HG03520 (cell line): Measurements from ENCODE around the gene FRMD5.

Experiments
- ATAC-seq: cut with Tn5 transposase; IDR thresholded peaks from one replicate; pipeline ENCODE4 v1.9.1; 2021; ENCODE audit warnings: mild to moderate bottlenecking, moderate library complexity; ENCODE audit not compliant: unreplicated experiment

The FRMD5 gene

DNA sequence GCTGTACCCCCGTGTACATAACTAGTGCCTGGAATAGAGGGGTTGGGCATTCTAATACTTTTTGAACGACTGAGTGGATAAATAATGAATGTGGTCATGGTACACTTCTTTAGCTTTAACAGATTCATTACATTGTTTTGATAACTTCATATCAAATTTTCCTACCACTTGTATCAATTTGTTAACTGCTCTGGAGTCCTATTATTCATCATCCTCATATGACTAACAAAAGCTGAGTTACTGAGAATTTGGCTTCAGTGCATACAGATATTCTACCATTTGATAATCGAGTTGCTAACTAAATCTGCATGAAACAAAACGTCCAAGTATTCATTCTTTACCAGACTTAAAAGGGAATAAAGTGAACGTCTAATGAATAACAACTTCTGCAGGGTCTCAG, 31.7 kb downstream of the FRMD5 start:
- no peak for ATAC-seq

- ATAC-seq = no peak
Observed at GRCh38 chr15:44160796-44161195, 34.3 kb downstream of the FRMD5 start.

DNA sequence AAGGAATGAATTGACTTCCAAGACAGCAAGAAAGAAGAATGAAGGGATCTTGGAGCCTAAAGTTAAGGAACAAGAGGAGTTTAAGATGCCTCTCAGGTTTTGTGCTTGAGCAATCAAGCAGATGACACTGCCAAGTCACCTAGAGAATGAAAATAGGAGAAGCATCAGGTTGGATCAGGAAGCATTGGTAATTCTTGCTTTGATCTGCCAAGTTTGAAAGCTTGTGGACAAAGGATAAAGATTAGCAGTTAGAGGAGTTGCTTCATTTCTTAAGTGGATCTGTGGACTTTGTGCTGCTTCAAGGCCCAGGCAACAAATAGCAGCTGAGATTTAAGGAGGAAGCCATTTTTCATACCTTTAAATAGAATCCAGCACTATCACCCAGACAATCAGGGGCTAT, 35.6 kb downstream of the FRMD5 start:
- ATAC-seq = no peak

DNA sequence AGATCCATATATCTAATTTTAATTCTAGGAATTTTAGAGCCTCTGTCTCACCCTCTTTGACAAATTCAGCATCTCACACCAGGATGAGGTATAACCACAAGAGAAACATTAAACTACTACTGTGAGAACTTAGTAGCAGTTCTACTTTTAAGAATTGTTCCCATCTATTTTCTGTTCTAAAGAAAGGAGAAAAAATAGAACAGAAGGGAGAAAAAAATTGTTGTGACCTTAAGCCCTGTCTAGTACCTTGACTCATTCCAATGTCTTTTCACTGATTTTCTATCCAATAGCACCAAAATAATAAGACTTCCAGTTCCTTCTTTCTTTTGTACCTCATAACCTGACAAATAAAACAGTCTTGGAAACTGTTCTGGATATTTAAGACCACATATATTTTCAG, 37.0 kb downstream of the FRMD5 start:
- ATAC-seq = no peak

DNA sequence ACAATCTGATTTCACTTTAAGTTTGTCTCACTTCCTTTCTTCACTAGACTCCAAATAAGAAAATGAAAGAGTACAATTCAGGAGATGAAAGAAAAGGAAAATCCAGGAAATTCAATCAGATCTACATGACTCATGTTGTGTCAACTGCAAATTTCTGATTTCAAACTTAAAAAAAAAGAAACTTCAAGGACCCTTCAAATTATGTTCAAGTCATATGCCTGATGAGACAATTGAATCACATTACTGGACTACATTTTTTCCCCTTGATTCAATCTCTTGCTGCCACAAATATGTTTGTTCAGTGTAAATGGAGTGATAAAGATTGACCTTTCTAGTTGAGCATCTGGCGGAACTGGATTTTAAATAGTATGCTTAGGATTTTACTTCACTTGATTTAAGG, 37.4 kb downstream of the FRMD5 start:
- no peak for ATAC-seq

DNA sequence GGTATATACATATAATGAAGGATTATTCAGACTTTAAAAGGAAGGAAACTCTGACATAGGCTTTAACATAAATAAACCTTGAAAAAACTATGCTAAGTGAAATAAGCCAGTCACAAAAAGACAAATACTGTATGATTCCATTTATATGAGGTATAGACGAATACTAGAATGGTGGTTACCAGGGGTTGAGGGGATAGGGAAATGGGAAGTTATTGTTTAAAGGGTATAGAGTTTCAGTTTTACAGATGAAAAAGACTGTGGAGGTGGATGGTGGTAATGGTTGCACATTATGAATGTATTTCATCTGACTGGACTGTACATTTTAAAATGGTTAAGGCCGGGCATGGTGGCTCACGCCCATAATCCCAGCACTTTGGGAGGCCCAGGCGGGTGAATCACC, 41.7 kb downstream of the FRMD5 start:
- ATAC-seq = no peak

DNA sequence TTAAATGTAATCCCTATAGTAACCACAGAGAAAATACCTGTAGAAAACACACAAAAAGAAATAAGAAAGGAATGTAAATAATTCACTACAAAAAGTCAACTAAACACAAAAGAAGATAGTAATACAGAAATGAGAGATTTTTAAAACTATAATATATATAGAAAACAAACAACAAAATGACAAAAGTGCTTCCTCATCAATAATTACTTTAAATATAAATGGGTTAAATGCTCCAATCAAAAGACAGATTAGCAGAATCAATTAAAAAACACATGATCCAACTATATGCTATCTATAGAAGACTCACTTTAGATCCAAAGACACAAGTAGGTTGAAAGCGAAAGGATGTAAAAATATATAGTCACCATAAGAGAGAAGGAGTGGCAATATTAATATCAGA, 45.8 kb downstream of the FRMD5 start:
- ATAC-seq = no peak

GRCh38 chr15:44148580-44148979, 46.5 kb downstream of the FRMD5 start:
- no peak for ATAC-seq

DNA sequence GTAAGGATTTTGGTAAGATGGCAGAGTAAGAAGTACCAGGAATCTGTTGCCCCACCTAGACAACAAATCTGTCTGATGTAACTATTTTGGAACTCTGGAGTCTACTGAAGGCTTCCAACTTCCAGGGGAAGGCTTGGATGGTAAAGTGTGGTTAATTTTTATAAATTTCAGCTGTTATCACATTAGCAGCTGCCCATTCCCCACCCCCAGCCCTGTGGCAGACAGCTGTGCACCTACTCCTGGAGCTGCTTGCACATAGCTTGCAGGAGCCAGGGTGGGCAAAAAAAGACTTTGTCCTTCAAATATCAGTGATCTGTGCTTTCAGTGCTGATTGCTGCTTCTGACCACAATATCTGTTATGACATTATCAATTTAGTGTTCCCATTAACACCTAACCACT, 47.4 kb downstream of the FRMD5 start:
- ATAC-seq = no peak

DNA sequence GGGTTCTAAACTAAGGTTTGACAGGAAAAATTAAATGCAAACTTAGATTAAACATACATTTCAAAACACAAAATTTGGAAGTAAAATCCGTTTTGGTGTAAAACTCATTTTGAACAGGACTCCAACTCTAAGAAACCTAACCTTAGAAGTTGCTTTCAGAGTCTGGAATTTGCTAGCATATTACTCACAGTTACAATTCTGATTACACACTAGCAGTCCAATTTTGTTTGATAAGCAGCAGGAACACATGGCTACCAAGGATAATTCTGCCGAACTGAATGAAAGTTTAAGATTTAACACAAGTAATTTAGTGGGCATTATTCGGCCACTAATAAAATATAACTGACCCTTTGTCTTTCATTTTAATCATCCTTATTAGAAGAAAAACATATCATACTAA, 49.6 kb downstream of the FRMD5 start:
- no peak for ATAC-seq

DNA sequence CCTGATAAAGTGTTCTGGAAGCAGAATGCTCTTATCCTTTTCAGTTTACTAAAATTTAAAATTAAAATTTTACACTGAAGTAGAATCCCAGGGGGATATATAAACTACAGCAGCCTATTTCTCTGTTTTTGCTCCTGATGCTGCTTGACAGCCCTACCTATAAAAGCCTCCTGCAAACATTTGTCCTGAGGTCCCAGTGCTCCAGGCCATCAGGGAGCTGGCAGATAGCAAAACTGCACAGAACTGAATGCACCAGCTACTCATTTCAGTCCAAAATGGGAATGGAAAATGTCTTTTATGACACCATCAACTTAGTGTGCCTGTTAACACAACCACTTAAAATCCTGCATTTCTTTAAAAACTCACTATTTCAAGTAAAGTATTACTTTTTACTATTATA, 50.1 kb downstream of the FRMD5 start:
- ATAC-seq = no peak

- ATAC-seq = no peak
Observed at GRCh38 chr15:44144184-44144583, 50.9 kb downstream of the FRMD5 start.

- no peak for ATAC-seq
Observed at GRCh38 chr15:44137750-44138149, 57.3 kb downstream of the FRMD5 start.

GRCh38 chr15:44136991-44137477, 58.0 kb downstream of the FRMD5 start:
- ATAC-seq = no peak

DNA sequence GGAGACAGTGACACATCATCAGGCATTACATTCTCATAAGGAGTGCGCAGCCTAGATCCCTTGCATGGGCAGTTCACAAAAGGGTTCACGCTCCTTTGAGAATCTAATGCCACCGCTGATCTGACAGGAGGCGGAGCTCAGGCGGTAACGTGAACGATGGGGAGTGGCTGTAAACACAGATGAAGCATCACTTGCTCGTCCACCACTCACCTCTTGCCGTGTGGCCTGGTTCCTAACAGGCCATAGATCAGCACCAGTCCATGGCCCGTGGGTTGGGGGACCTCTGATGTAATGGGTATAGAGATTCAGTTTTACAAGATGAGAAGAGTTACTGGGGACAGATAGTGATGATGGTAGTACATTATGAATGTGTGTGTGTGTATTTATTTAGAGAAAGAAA, 63.0 kb downstream of the FRMD5 start:
- ATAC-seq = no peak

DNA sequence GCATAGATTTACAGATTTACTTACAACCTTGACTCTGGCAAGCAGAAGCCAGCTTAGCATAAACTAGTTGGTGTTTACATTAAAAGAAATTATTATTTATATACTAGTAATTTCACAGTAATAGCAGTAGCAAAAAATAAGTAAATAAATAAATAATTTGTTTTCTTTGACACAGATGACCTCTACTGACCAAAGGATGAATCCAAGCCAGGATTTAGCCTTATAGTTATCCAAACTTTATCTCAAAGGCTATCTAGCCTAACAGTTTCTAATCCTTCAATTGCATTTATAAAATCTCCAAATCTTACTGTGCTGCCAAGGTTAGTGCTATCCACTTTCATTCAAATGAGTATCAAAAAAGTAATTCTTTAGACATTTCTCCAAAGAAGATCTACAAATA, 64.3 kb downstream of the FRMD5 start:
- no peak for ATAC-seq

DNA sequence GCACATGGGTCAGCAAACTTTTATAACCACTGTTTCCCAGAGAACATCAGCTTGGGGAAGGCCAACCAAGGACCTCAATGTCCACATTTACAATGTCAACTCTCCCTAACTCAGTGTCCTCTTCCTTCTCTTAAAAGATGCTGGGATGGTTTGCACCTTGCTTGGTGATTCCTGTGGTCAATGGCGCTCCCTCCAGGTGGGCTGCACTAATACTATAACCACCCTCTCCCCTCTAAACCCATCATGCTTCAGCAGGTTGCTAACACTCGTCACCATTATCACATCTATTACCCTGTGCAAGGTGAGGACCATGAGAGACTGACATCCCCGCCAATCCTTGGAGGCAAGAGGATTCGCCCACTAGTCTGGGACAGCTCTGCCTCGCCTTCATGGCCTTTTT, 65.2 kb downstream of the FRMD5 start:
- ATAC-seq = no peak

DNA sequence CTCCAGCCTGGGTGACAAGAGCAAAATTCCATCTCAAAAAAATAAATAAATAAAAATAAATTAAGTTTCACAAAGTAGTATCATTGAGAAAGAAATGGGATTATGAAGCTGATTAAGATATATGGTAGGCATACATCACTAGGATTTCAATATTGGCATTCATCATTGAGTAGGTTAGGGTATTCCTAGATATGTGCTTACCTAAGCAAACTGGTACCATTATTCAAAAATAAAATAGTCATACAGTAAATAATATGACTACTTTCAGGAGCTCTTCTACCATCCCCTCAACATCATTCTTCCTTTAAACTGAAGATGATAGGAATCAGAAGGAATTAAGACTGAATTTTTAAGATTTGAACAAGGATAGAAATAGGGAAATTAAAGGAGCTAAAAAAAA, 66.6 kb downstream of the FRMD5 start:
- no peak for ATAC-seq

DNA sequence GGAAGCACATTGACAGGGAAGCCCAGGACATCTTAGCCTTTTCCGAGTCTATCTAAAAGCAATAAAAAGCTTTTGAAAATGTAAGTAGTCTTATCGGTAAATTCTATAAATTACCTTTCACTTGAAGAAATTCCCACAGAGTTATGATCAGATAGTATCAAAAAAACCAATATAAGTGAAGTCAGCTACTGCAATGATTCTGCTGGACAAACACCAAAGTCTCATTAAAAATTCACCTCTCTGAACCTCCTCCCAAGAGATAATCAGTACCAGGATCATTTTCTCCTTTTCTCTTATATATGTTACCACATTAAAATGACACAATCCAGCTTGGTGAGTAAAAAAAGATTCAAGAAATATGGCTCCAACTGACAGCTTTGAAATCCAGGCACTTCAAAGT, 69.2 kb downstream of the FRMD5 start:
- no peak for ATAC-seq

- no peak for ATAC-seq
Observed at GRCh38 chr15:44102675-44103254, 92.3 kb downstream of the FRMD5 start.

- no peak for ATAC-seq
Observed at GRCh38 chr15:44101944-44102343, 93.1 kb downstream of the FRMD5 start.

GRCh38 chr15:44101286-44101685, 93.8 kb downstream of the FRMD5 start:
- ATAC-seq = no peak

DNA sequence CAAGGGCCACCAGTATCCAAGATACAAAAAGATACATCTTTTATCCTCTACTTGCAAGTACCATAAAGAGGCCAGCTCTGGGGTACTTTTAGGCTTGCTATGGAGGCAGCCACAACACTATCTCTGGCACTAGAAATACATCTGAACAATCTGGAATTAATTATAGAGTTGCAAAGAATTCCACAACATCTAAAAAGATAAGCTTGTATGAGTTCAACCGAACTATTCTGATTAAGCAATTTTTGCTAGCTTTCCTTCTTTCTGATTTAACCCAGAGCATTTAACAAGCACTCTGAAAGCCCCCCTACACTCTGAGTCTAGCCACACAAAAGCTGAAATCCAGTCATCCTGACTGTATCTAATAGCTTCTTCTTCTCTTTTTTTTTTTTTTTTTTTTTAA, 95.4 kb downstream of the FRMD5 start:
- ATAC-seq = no peak

DNA sequence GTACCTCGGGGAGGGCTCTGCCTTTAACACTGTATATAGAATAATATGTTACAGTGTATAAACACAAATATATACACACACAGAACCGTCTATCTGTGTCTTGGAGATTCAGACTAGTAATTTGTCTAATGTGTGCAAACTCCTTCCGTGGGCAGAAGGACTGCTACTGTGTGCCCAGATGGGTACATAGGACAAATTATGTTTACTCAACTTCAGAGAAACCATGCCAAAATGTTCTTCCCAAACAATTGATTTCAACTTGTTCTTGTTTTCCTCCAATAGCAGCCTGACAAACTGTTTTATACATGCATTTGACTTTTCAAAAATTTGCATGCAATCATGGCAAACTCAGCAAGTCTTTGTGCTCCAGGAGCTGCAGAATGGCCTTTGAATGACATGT, 97.5 kb downstream of the FRMD5 start:
- ATAC-seq = no peak
